Astrocyte (in vitro differentiated cells and primary cell): Measurements from ENCODE around the gene SP4.

ENCODE experiments used
- EZH2 ChIP-seq: IDR thresholded peaks from 2 replicates; pipeline ENCODE4 v1.6.1; 2012; ENCODE audit warnings: mild to moderate bottlenecking, low read length, inconsistent platforms; ENCODE audit not compliant: insufficient read depth
- TF ChIP-seq, protein P1 (sequence below): IDR thresholded peaks from 2 replicates; pipeline ENCODE4 v1.5.1; 2011; ENCODE audit warnings: low read depth, mild to moderate bottlenecking, inconsistent platforms, low read length, moderate library complexity; ENCODE audit not compliant: insufficient read depth

- TF ChIP-seq, protein P1, sequence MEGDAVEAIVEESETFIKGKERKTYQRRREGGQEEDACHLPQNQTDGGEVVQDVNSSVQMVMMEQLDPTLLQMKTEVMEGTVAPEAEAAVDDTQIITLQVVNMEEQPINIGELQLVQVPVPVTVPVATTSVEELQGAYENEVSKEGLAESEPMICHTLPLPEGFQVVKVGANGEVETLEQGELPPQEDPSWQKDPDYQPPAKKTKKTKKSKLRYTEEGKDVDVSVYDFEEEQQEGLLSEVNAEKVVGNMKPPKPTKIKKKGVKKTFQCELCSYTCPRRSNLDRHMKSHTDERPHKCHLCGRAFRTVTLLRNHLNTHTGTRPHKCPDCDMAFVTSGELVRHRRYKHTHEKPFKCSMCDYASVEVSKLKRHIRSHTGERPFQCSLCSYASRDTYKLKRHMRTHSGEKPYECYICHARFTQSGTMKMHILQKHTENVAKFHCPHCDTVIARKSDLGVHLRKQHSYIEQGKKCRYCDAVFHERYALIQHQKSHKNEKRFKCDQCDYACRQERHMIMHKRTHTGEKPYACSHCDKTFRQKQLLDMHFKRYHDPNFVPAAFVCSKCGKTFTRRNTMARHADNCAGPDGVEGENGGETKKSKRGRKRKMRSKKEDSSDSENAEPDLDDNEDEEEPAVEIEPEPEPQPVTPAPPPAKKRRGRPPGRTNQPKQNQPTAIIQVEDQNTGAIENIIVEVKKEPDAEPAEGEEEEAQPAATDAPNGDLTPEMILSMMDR, result no peak
- TF ChIP-seq EZH2, result no peak
Observed at GRCh38 chr7:21500117-21500832, 72.4 kb downstream of the SP4 start.
